ENCODE data around the gene SAMD1. TPM values are rescaled to one million over a fixed set of nuclear protein-coding genes. Genes with fewer than 3 reads are reported as not detected.
"Not testable (repeated sequence)": the region's sequence is repeated elsewhere in the genome, so short reads cannot be mapped to it uniquely, and the experiment has no call there.

The SAMD1 gene
- total RNA-seq, 1 donor from 2014 or later, result 41.7 TPM

DNA sequence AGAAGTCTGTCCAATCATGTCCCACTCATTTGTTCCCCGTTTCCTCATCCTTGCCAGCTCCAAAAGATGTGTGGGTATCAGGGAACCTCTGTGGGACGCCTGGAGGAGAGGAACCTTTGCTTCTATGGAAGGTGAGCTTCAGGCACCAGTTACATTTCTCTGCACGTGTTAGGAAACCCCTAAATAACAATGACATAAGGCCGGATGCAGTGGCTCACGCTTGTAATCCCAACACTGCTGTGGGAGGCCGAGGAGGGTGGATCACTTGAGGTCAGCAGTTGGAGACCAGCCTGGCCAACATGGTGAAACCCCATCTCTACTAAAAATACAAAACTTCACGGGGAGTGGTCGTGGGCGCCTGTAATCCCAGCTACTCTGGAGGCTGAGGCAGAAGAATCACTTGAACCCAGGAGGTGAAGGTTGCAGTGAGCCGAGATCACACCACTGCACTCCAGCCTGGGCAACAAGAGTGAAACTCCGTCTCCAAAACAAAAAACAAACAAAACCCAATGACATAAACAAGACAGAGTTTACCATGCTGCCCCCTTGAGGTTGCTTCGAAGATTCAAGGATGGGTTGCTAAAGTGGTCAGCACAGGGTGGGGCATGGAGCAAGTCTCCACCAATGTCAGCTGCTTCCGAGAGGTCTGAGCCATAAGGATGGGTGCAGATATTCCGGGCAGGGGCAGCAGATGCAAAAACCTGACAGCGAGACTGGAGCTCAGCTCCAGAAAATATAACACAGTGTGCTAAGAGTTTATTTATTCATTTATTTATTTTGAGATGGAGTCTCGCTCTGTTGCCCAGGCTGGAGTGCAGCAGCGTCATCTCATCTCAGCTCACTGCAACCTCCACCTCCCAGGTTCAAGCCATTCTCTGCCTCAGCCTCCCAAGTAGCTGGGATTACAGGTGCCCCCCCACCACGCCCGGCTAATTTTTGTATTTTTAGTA lies 47.6 kb downstream of the SAMD1 start:
- H3K36me3 Mint-ChIP-seq (ENCODE audit: low read depth, unreplicated experiment); DNase-seq (ENCODE audit: low read depth); H3K27ac ChIP-seq (ENCODE audit: low read depth, low read length); H3K27me3 ChIP-seq (ENCODE audit: insufficient read depth, low read length); H3K4me1 ChIP-seq (ENCODE audit: insufficient read depth, low read length); FAIRE-seq; H4K20me1 ChIP-seq (ENCODE audit: insufficient read depth, low read length); H3K27ac Mint-ChIP-seq (ENCODE audit: unreplicated experiment); H3K27me3 Mint-ChIP-seq (ENCODE audit: low read depth, unreplicated experiment); H3K4me2 ChIP-seq (ENCODE audit: low read length); H3K9me3 ChIP-seq (ENCODE audit: insufficient read depth, low read depth, low read length); H3K4me3 ChIP-seq (ENCODE audit: insufficient read depth, low read depth, low read length); H3K4me1 Mint-ChIP-seq (ENCODE audit: low read depth, unreplicated experiment); H3K4me3 Mint-ChIP-seq (ENCODE audit: unreplicated experiment); H3K79me2 ChIP-seq (ENCODE audit: insufficient read depth, low read length); H3K36me3 ChIP-seq (ENCODE audit: insufficient read depth, low read length); H3K9ac ChIP-seq (ENCODE audit: low read length); H2AFZ ChIP-seq (ENCODE audit: low read depth, low read length); H3K9me3 Mint-ChIP-seq (ENCODE audit: unreplicated experiment): not testable (repeated sequence)
- TF ChIP-seq, protein P1, sequence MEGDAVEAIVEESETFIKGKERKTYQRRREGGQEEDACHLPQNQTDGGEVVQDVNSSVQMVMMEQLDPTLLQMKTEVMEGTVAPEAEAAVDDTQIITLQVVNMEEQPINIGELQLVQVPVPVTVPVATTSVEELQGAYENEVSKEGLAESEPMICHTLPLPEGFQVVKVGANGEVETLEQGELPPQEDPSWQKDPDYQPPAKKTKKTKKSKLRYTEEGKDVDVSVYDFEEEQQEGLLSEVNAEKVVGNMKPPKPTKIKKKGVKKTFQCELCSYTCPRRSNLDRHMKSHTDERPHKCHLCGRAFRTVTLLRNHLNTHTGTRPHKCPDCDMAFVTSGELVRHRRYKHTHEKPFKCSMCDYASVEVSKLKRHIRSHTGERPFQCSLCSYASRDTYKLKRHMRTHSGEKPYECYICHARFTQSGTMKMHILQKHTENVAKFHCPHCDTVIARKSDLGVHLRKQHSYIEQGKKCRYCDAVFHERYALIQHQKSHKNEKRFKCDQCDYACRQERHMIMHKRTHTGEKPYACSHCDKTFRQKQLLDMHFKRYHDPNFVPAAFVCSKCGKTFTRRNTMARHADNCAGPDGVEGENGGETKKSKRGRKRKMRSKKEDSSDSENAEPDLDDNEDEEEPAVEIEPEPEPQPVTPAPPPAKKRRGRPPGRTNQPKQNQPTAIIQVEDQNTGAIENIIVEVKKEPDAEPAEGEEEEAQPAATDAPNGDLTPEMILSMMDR (IDR thresholded peaks at IDR 0.05; ENCODE audit: insufficient read depth, low read depth, low read length), result peak; percentile 45

DNA sequence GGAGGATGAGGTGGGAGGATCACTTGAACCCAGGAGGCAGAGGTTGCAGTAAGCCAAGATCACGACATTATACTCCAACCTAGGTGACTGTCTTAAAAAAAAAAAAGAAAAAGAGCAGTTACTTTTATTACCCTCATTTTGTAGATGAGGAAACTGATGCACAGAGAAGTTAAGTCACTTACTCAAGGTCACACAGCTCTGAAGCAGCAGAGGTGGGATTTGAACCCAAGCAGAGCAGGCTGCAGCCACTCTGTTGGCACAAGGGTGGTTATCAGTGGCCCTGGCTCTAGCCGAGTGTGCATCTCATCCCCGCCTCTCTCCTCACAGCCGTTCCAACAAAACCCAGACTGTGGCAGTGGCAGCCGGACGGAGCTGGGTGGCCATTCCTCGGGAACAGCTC lies 51.4 kb downstream of the SAMD1 start:
- H3K4me3 ChIP-seq (ENCODE audit: insufficient read depth, low read depth, low read length), result no peak overlapping the region
- no peak overlapping the region for H3K4me3 Mint-ChIP-seq (ENCODE audit: unreplicated experiment)
- H3K9me3 Mint-ChIP-seq (ENCODE audit: unreplicated experiment), result no peaks in the 10 kb centered on the region
- no peaks in the 10 kb centered on the region for H3K27me3 Mint-ChIP-seq (ENCODE audit: low read depth, unreplicated experiment)
- no peaks in the 10 kb centered on the region for H3K9me3 ChIP-seq (ENCODE audit: insufficient read depth, low read depth, low read length)
- no peak overlapping the region for H3K9ac ChIP-seq (ENCODE audit: low read length)
- H3K4me1 ChIP-seq (ENCODE audit: insufficient read depth, low read length), result no peaks in the 10 kb centered on the region
- no peaks in the 10 kb centered on the region for H4K20me1 ChIP-seq (ENCODE audit: insufficient read depth, low read length)
- FAIRE-seq (no peak), DNase-seq (ENCODE audit: low read depth) (no peak)
- TF ChIP-seq, protein P1 (IDR thresholded peaks at IDR 0.05; ENCODE audit: insufficient read depth, low read depth, low read length), result no peak
- TF ChIP-seq EZH2 (IDR thresholded peaks at IDR 0.05; ENCODE audit: insufficient read depth, low read length), result no peak
- no peak overlapping the region for H2AFZ ChIP-seq (ENCODE audit: low read depth, low read length)
- H3K36me3 Mint-ChIP-seq (ENCODE audit: low read depth, unreplicated experiment), result peaks cover 2% of the 10 kb centered on the region
- H3K4me1 Mint-ChIP-seq (ENCODE audit: low read depth, unreplicated experiment), result no peaks in the 10 kb centered on the region
- no peaks in the 10 kb centered on the region for H3K79me2 ChIP-seq (ENCODE audit: insufficient read depth, low read length)
- H3K27ac Mint-ChIP-seq (ENCODE audit: unreplicated experiment), result no peak overlapping the region
- no peak overlapping the region for H3K27ac ChIP-seq (ENCODE audit: low read depth, low read length)
- H3K36me3 ChIP-seq (ENCODE audit: insufficient read depth, low read length), result no peaks in the 10 kb centered on the region
- H3K27me3 ChIP-seq (ENCODE audit: insufficient read depth, low read length), result no peaks in the 10 kb centered on the region
- no peak overlapping the region for H3K4me2 ChIP-seq (ENCODE audit: low read length)

Other genes with a start within 250 kb of the SAMD1 start
- gene NANOS3, start 213.6 kb downstream of the SAMD1 start, total RNA-seq, result 1.1 and 2.9 TPM in 2 replicates
- 0.68 and 0.91 TPM in 2 replicates for gene BRME1, start 184.6 kb downstream of the SAMD1 start, total RNA-seq
- 22.6 and 27.3 TPM in 2 replicates for gene CC2D1A, start 184.6 kb downstream of the SAMD1 start, total RNA-seq
- 3.3 and 3.7 TPM in 2 replicates for gene PODNL1, start 152.3 kb downstream of the SAMD1 start, total RNA-seq
- gene DCAF15, start 138.2 kb downstream of the SAMD1 start, total RNA-seq, result 29.6 and 32.2 TPM in 2 replicates
- gene RFX1, start 84.4 kb downstream of the SAMD1 start, total RNA-seq, result 11.8 and 13.0 TPM in 2 replicates
- gene RLN3, start 62.6 kb downstream of the SAMD1 start, total RNA-seq, result not detected in 2 replicates
- gene IL27RA, start 59.0 kb downstream of the SAMD1 start, total RNA-seq, result 5.7 and 6.3 TPM in 2 replicates
- 1.2 and 1.6 TPM in 2 replicates for gene PALM3, start 28.7 kb downstream of the SAMD1 start, total RNA-seq
- gene MISP3, start 18.0 kb downstream of the SAMD1 start, total RNA-seq, result 0.70 and 0.79 TPM in 2 replicates
- not detected in 2 replicates for gene C19orf67, start 5.0 kb downstream of the SAMD1 start, total RNA-seq
- gene PRKACA, start 27.0 kb upstream of the SAMD1 start, total RNA-seq, result 80.5 and 82.6 TPM in 2 replicates
- gene ASF1B, start 45.8 kb upstream of the SAMD1 start, total RNA-seq, result 1.1 and 1.9 TPM in 2 replicates
- 40.9 and 48.9 TPM in 2 replicates for gene ADGRL1, start 115.4 kb upstream of the SAMD1 start, total RNA-seq

All from astrocyte (in vitro differentiated cells and primary cell).